Fibroblast of pulmonary artery (primary cell): ENCODE data around the gene ZNG1F.
"Not testable (repeated sequence)": the region's sequence is repeated elsewhere in the genome, so short reads cannot be mapped to it uniquely, and the experiment has no call there.

Experiments
- DNase-seq: peaks from one replicate; pipeline ENCODE4 v3.0.0-alpha.2; 2010; ENCODE audit warnings: low read depth
- H3K4me3 ChIP-seq: replicated peaks from 2 replicates; pipeline ENCODE4 v1.5.1; 2011; ENCODE audit warnings: low read depth, mild to moderate bottlenecking, control low read depth, low read length, moderate library complexity
- TF ChIP-seq, protein P1 (sequence below): IDR thresholded peaks from 2 replicates; pipeline ENCODE4 v1.5.1; 2011; ENCODE audit warnings: mild to moderate bottlenecking, control low read depth, low read length, inconsistent platforms; ENCODE audit errors: missing control alignments

The ZNG1F gene

DNA sequence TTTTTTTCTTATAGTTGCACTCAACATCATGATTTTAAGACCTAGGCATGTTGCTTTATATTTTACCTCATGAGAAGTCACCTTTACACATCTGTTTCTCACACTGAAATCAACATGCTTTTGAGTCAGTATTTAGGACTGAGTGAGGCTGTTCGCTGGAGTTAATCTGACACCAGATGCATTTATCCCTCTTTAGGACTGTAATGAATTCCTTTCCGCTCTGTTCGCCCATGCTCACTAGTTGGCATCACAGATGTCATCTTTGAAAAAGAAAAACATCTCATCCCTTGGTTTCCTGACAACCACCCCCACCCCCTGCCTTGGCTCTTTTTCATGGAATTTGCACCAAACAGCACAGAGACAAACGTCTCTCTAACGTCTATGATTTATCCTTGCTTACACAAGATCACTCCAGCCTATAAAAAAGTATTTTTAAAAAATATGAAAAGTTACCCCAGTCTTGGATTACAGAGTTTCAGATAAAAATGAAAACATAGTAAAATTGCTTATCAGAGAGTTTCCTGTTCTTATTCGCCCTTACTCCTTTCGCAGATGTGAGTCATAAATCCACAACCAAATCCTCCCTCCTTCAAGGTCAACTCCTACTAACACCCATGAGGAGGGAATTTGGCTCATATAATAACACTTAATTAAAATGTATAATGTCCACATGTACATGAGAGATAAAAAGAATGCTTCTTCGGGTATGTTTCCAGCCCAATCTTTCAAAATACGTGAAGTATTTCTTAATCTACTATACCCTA is 94.9 kb downstream of the ZNG1F start:
- not testable (repeated sequence) for H3K4me3 ChIP-seq
- peak; percentile 17 for DNase-seq

DNA sequence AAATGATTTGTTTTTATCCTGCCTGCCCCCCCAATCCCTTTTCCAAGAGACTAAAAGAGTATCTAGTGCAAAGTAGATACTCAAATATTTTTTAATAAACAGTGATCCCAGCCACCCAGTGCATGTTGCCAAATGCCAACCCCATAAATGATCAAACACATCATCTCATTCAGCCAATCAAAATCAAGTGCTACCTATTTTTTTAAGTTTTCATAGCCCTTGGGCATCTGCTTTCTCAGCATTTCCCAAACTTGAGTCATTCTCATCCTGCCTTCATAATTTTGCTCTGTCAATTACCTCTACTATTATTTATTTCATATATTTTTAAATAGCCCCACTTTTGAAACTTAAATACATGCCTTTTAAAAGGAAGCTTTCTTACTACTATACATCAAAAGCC is 98.2 kb downstream of the ZNG1F start:
- DNase-seq, H3K4me3 ChIP-seq: not testable (repeated sequence)

DNA sequence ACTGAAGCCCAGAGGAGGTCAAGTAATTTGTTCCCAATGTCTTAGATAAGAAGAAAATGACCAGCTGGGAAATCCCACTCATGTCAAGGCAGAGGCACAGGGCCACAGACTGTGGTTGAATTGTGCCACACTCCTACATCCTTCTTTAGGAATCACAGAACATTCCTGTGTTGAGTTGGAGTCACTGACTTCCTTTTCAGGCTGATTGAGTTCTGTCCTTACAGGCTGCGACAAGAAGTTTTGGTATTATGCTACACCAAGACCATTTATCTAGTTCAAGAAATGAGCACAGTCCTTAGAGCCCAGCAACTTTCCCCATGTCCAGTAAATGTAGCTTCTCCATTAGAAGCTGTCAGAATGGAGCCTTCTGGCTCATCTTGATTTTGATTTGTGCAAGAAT is 98.7 kb downstream of the ZNG1F start:
- H3K4me3 ChIP-seq, DNase-seq: not testable (repeated sequence)

DNA sequence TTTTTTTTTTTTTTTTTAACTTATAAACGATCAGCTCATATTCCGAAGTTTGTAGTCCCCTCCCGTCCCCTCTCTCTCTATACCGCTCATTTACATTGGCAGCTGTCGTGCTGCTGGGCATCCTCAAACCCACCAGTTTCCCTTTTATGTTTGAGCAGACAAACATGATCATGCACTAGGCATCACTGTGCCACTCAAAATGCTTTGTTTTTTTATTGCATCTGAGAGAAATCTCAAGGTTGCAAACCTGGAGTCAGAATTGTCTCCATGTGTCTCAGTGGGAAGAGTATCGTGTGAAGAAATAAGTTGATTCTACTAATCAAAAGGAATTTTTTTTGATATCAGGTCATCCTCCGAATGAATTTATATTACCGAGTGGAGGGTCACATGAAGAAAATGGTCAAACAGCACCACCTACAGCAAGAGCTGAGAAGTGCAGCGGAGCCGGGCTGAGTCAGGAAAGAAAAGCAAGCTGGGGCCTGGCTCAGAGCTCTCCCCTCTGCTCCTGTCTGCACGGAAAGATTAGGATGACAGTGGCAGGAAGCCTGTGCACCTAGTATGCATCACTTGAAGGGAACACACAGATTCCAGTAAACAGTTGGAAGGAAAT is 100.6 kb downstream of the ZNG1F start:
- not testable (repeated sequence) for DNase-seq
- TF ChIP-seq, protein P1, sequence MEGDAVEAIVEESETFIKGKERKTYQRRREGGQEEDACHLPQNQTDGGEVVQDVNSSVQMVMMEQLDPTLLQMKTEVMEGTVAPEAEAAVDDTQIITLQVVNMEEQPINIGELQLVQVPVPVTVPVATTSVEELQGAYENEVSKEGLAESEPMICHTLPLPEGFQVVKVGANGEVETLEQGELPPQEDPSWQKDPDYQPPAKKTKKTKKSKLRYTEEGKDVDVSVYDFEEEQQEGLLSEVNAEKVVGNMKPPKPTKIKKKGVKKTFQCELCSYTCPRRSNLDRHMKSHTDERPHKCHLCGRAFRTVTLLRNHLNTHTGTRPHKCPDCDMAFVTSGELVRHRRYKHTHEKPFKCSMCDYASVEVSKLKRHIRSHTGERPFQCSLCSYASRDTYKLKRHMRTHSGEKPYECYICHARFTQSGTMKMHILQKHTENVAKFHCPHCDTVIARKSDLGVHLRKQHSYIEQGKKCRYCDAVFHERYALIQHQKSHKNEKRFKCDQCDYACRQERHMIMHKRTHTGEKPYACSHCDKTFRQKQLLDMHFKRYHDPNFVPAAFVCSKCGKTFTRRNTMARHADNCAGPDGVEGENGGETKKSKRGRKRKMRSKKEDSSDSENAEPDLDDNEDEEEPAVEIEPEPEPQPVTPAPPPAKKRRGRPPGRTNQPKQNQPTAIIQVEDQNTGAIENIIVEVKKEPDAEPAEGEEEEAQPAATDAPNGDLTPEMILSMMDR = peak; percentile 11

DNA sequence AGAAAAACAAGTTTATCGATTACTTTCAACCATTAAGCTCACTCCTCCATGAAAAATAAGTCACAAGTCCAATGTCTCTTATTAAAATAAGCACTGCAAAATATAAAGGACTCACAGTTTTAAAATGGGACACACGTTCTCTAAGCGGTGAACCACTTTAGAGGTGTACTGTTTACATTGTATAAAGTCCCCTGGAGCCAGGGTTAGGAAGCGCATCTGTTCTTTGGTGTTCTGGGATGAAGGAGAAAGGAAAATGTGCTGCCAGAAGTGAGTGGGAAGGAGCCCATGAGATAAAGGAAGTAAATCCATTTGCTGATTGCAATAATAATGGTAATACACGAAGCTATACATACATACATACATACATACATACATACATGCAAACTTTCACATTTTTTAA is 101.2 kb downstream of the ZNG1F start:
- H3K4me3 ChIP-seq = not testable (repeated sequence)

More for the DNA sequence above, 100.6 kb downstream of the ZNG1F start:
- not testable (repeated sequence) for H3K4me3 ChIP-seq

DNA sequence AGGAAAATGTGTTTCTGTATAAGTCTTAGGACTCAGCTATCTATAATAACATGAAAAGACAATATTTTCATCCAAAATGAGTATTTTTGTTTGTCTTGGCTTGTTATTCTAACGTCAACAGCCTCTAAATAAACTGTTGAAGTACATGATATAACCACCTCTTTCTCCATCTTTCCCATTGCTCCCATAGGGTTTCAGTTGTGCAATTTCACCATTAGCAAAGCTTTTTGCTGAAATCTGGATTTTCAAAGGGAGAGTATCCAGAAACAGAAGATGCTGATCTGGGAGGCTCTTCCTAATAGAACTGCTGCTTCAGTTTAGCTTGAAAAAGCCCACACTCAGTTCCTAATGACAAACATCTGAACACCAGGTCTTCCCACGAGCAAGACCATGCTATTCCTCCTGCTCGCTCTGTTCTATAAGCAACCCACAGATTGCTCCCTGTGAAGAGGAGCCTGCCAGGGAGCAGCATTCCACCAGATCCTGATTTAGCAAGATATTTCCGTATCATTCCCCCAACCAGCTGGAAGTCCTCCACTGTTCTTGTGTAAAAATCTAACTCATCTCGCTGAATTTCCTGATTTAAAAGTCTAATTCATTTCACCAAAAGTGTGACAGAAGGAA is 101.8 kb downstream of the ZNG1F start:
- H3K4me3 ChIP-seq = not testable (repeated sequence)
- DNase-seq = peak; percentile 34

More for the DNA sequence above, 101.2 kb downstream of the ZNG1F start:
- not testable (repeated sequence) for DNase-seq

DNA sequence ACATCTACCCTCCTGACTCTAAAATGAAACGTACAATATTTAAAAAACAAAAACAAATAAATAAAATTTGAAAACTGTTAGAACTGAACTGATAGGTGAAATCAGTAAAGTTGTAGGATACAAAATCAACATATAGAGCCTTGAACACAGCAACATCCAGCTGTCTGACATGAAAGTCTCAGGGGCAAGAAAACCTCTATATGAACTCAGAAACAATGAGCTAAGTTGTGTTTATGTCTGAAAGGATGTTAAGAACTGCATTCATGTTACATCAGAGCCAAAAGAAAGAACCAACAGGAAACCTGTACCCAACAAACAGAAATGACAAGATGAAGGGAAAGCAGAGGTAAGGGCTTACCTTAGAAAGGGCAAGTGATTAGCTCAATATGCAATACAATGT is 102.4 kb downstream of the ZNG1F start:
- not testable (repeated sequence) for H3K4me3 ChIP-seq, DNase-seq

DNA sequence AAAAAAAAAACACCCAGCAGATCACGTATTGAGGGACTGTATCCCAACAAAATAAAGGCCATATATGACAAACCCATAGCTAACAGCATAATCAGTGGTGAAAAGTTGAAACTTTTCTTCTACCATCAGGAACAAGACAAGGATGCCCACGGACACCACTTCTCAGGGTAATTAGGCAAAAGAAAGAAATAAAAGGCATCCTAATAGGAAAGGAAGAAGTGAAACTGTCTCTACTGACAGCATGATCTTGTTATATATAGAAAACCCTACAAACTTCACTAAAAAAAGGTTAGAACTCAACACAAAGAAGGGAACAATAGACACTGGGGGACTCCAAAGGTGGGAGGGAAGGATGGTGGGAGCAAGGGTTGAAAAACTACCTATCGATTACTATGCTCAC is 102.9 kb downstream of the ZNG1F start:
- not testable (repeated sequence) for DNase-seq, H3K4me3 ChIP-seq

DNA sequence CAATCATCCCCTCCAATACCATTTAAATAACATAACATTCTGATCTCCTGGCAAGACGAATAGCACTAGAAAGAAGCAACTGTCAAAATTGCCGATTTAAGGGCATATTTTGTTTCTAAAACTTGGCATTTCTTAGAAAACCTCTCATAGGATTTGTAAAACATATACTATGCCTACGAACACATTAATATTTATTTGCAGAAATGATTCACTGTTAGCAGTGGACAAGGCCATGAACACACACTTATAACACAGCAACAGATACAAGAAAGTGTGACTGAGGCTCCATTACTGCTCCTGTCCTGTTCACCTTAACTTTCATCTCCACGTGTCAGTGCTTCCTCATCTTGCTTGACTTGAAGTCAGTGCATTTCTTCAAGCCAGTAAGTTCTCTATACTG is 106.8 kb downstream of the ZNG1F start:
- not testable (repeated sequence) for DNase-seq, H3K4me3 ChIP-seq
